ENCODE data around the gene SLFN12. TPM values are rescaled to one million over a fixed set of nuclear protein-coding genes. Genes with fewer than 3 reads are reported as not detected.

Gene SLFN12
- total and polyA plus RNA-seq, 4 donors: 3.1 to 20.8 (median 14.1) TPM

- Histone ChIP-seq H3K9me3 (ENCODE audit: control insufficient read depth, low read length) (no peaks in the 10 kb centered on the region), H3K4me3 (ENCODE audit: low read length in 2 of 2) (no peak overlapping the region), H3K27ac (ENCODE audit: low read depth in 1 of 2, low read length in 2 of 2) (no peak overlapping the region), H3K4me1 (ENCODE audit: control insufficient read depth in 1 of 2, insufficient read depth in 2 of 2, low read length in 2 of 2) (no peaks in the 10 kb centered on the region), H3K36me3 (ENCODE audit: control insufficient read depth in 1 of 2, insufficient read depth in 2 of 2, low read length in 1 of 2) (no peaks in the 10 kb centered on the region), H3K27me3 (ENCODE audit: control insufficient read depth in 1 of 2, insufficient read depth in 2 of 2, low read length in 1 of 2) (peaks cover 0 to 1% of the 10 kb centered on the region in 2 donors)
- whole genome bisulfite sequencing, 2 donors: 64 to 67% methylated on average over 1 of the region's 1 CpG
- no peak for DNase-seq
- intact Hi-C loops (cut with DNase I): no loop called here
- no peak for ATAC-seq (ENCODE audit: low FRiP score)
Measured at GRCh38 chr17:35453171-35453570, 20.9 kb upstream of the SLFN12 start.

GRCh38 chr17:35449371-35449931 lies 17.2 kb upstream of the SLFN12 start:
- Histone ChIP-seq H3K36me3 (ENCODE audit: control insufficient read depth in 1 of 2, insufficient read depth in 2 of 2, low read length in 1 of 2) (no peaks in the 10 kb centered on the region), H3K27me3 (ENCODE audit: control insufficient read depth in 1 of 2, insufficient read depth in 2 of 2, low read length in 1 of 2) (no peaks in the 10 kb centered on the region), H3K4me1 (ENCODE audit: control insufficient read depth in 1 of 2, insufficient read depth in 2 of 2, low read length in 2 of 2) (no peaks in the 10 kb centered on the region), H3K4me3 (ENCODE audit: low read length in 2 of 2) (peak overlapping the region; percentile 18 to 27), H3K27ac (ENCODE audit: low read depth in 1 of 2, low read length in 2 of 2) (no peak overlapping the region), H3K9me3 (ENCODE audit: control insufficient read depth, low read length) (no peaks in the 10 kb centered on the region)
- peak; percentile 63 to 81 for DNase-seq
- ATAC-seq (ENCODE audit: low FRiP score): peak; percentile 62
- 5 to 9% methylated on average over 36 of the region's 36 CpGs for WGBS, 2 donors
- intact Hi-C loops (cut with DNase I): no loop called here

GRCh38 chr17:35448899-35449227 lies 16.6 kb upstream of the SLFN12 start:
- H3K9me3 ChIP-seq (ENCODE audit: control insufficient read depth, low read length): no peaks in the 10 kb centered on the region
- ATAC-seq (ENCODE audit: low FRiP score) (no peak), DNase-seq (no peak)
- H3K36me3 ChIP-seq (ENCODE audit: control insufficient read depth in 1 of 2, insufficient read depth in 2 of 2, low read length in 1 of 2): no peaks in the 10 kb centered on the region
- intact Hi-C loops (cut with DNase I): no loop called here
- H3K4me3 ChIP-seq (ENCODE audit: low read length in 2 of 2): peak overlapping the region in 1 of 2 donors; percentile 57
- H3K27me3 ChIP-seq (ENCODE audit: control insufficient read depth in 1 of 2, insufficient read depth in 2 of 2, low read length in 1 of 2): no peaks in the 10 kb centered on the region
- no peak overlapping the region for H3K27ac ChIP-seq (ENCODE audit: low read depth in 1 of 2, low read length in 2 of 2)
- H3K4me1 ChIP-seq (ENCODE audit: control insufficient read depth in 1 of 2, insufficient read depth in 2 of 2, low read length in 2 of 2): no peaks in the 10 kb centered on the region
- 12% methylated on average over 16 of the region's 16 CpGs for WGBS, 2 donors

GRCh38 chr17:35448214-35448898 lies 16.1 kb upstream of the SLFN12 start, which contains the start of gene SLFN13:
SLFN13 (minus strand) TSS chr17:35448766; CDS start chr17:35445680, 3,086 bp downstream.
- Histone ChIP-seq H3K9me3 (ENCODE audit: control insufficient read depth, low read length) (no peaks in the 10 kb centered on the region), H3K4me1 (ENCODE audit: control insufficient read depth in 1 of 2, insufficient read depth in 2 of 2, low read length in 2 of 2) (no peaks in the 10 kb centered on the region), H3K27ac (ENCODE audit: low read depth in 1 of 2, low read length in 2 of 2) (peak within 1 kb of the TSS in 1 of 2 donors; percentile 19), H3K36me3 (ENCODE audit: control insufficient read depth in 1 of 2, insufficient read depth in 2 of 2, low read length in 1 of 2) (no peaks in the 10 kb centered on the region), H3K27me3 (ENCODE audit: control insufficient read depth in 1 of 2, insufficient read depth in 2 of 2, low read length in 1 of 2) (no peaks in the 10 kb centered on the region), H3K4me3 (ENCODE audit: low read length in 2 of 2) (peak within 1 kb of the TSS; percentile 57 to 65)
- intact Hi-C loops (cut with DNase I): no loop called here
- DNase-seq (peak; percentile 90 to 91), ATAC-seq (ENCODE audit: low FRiP score) (peak; percentile 90)
- WGBS, 2 donors: 1% methylated on average over 44 of the region's 44 CpGs

- Histone ChIP-seq H3K9me3 (ENCODE audit: control insufficient read depth, low read length) (no peaks in the 10 kb centered on the region), H3K4me3 (ENCODE audit: low read length in 2 of 2) (no peak overlapping the region), H3K27me3 (ENCODE audit: control insufficient read depth in 1 of 2, insufficient read depth in 2 of 2, low read length in 1 of 2) (no peaks in the 10 kb centered on the region), H3K27ac (ENCODE audit: low read depth in 1 of 2, low read length in 2 of 2) (no peak overlapping the region), H3K4me1 (ENCODE audit: control insufficient read depth in 1 of 2, insufficient read depth in 2 of 2, low read length in 2 of 2) (no peaks in the 10 kb centered on the region), H3K36me3 (ENCODE audit: control insufficient read depth in 1 of 2, insufficient read depth in 2 of 2, low read length in 1 of 2) (no peaks in the 10 kb centered on the region)
- DNase-seq: no peak
- WGBS, 2 donors: 36 to 39% methylated on average over 3 of the region's 3 CpGs
- no peak for ATAC-seq (ENCODE audit: low FRiP score)
- intact Hi-C loops (cut with DNase I): no loop called here
Measured at GRCh38 chr17:35447499-35447898, 15.2 kb upstream of the SLFN12 start.

- DNase-seq (no peak), ATAC-seq (ENCODE audit: low FRiP score) (no peak)
- intact Hi-C loops (cut with DNase I): no loop called here
- no peak overlapping the region for H3K4me3 ChIP-seq (ENCODE audit: low read length in 2 of 2)
- no peaks in the 10 kb centered on the region for H3K27me3 ChIP-seq (ENCODE audit: control insufficient read depth in 1 of 2, insufficient read depth in 2 of 2, low read length in 1 of 2)
- H3K36me3 ChIP-seq (ENCODE audit: control insufficient read depth in 1 of 2, insufficient read depth in 2 of 2, low read length in 1 of 2): no peaks in the 10 kb centered on the region
- H3K9me3 ChIP-seq (ENCODE audit: control insufficient read depth, low read length): no peaks in the 10 kb centered on the region
- H3K27ac ChIP-seq (ENCODE audit: low read depth in 1 of 2, low read length in 2 of 2): no peak overlapping the region
- H3K4me1 ChIP-seq (ENCODE audit: control insufficient read depth in 1 of 2, insufficient read depth in 2 of 2, low read length in 2 of 2): no peaks in the 10 kb centered on the region
Measured at GRCh38 chr17:35438433-35438832, 6.1 kb upstream of the SLFN12 start.

- intact Hi-C loops (cut with DNase I): loop anchor here (2.0 to 5.0 kb wide), 3 partner anchors 60 to 191 kb away; partner anchors contain the start of genes SLFN5 (in 2 of the 2) and SLFN11 (in 1 of the 2)
- Histone ChIP-seq H3K36me3 (ENCODE audit: control insufficient read depth in 1 of 2, insufficient read depth in 2 of 2, low read length in 1 of 2) (peaks cover 0 to 1% of the 10 kb centered on the region in 2 donors), H3K27ac (ENCODE audit: low read depth in 1 of 2, low read length in 2 of 2) (peak overlapping the region; percentile 63 to 72), H3K27me3 (ENCODE audit: control insufficient read depth in 1 of 2, insufficient read depth in 2 of 2, low read length in 1 of 2) (no peaks in the 10 kb centered on the region), H3K4me3 (ENCODE audit: low read length in 2 of 2) (peak overlapping the region; percentile 66 to 100), H3K9me3 (ENCODE audit: control insufficient read depth, low read length) (no peaks in the 10 kb centered on the region), H3K4me1 (ENCODE audit: control insufficient read depth in 1 of 2, insufficient read depth in 2 of 2, low read length in 2 of 2) (peaks cover 0 to 7% of the 10 kb centered on the region in 2 donors)
- 1% methylated on average over 19 of the region's 19 CpGs for WGBS, 2 donors
- DNase-seq (peak; percentile 83 to 91), ATAC-seq (ENCODE audit: low FRiP score) (peak; percentile 93)
Measured at GRCh38 chr17:35433075-35433894, 985 bp upstream of the SLFN12 start.

GRCh38 chr17:35429702-35430101 lies 2.6 kb downstream of the SLFN12 start:
- no peak for DNase-seq
- Histone ChIP-seq H3K27me3 (ENCODE audit: control insufficient read depth in 1 of 2, insufficient read depth in 2 of 2, low read length in 1 of 2) (no peaks in the 10 kb centered on the region), H3K4me3 (ENCODE audit: low read length in 2 of 2) (no peak overlapping the region), H3K9me3 (ENCODE audit: control insufficient read depth, low read length) (no peaks in the 10 kb centered on the region), H3K36me3 (ENCODE audit: control insufficient read depth in 1 of 2, insufficient read depth in 2 of 2, low read length in 1 of 2) (peaks cover 0 to 1% of the 10 kb centered on the region in 2 donors), H3K4me1 (ENCODE audit: control insufficient read depth in 1 of 2, insufficient read depth in 2 of 2, low read length in 2 of 2) (peaks cover 0 to 7% of the 10 kb centered on the region in 2 donors), H3K27ac (ENCODE audit: low read depth in 1 of 2, low read length in 2 of 2) (no peak overlapping the region)
- 85 to 91% methylated on average over 2 of the region's 2 CpGs for WGBS, 2 donors
- intact Hi-C loops (cut with DNase I): loop anchor here in 1 of 2 donors (5.0 kb wide), 1 partner anchor 187 kb away; the partner anchor contains the start of gene SLFN5
- ATAC-seq (ENCODE audit: low FRiP score): no peak

Data from aorta (tissue), 5 donors.